SK-N-SH treated with all-trans-retinoic acid at 6 μM for 48 hours (cell line): ENCODE measurements around the gene GTPBP8.

Experiments used
- ATAC-seq: fragments of 200-7000 bp; cut with Tn5 transposase; 3 replicates; pipeline ENCODE4 v1.9.1; 2020; ENCODE audit warnings: mild to moderate bottlenecking, moderate library complexity
- ARNTL ChIP-seq: fragments of 450-650 bp; formaldehyde crosslinking; IDR thresholded peaks from 2 replicates; pipeline ENCODE4 v1.5.0; 2020; ENCODE audit warnings: low read depth, mild to moderate bottlenecking, moderate library complexity, borderline replicate concordance
- CSDC2 ChIP-seq: fragments of 250-450 bp; sonication (Bioruptor Pico); IDR thresholded peaks from 2 replicates; pipeline ENCODE4 v1.5.0; 2020; ENCODE audit warnings: mild to moderate bottlenecking, moderate library complexity
- ESRRG ChIP-seq: fragments of 250-450 bp; sonication (Bioruptor Pico); IDR thresholded peaks from 2 replicates; pipeline ENCODE4 v1.6.1; 2021; ENCODE audit warnings: mild to moderate bottlenecking
- GLIS3 ChIP-seq: fragments of 250-450 bp; sonication (Bioruptor Pico); IDR thresholded peaks from 2 replicates; pipeline ENCODE4 v1.5.0; 2020; ENCODE audit warnings: mild to moderate bottlenecking, moderate library complexity
- ISL1 ChIP-seq: fragments of 250-450 bp; sonication (Bioruptor Pico); IDR thresholded peaks from 2 replicates; pipeline ENCODE4 v2.1.2; 2022; ENCODE audit warnings: mild to moderate bottlenecking, moderate library complexity
- OSR1 ChIP-seq: fragments of 250-450 bp; sonication (Bioruptor Pico); IDR thresholded peaks from 2 replicates; pipeline ENCODE4 v1.8.0; 2022; ENCODE audit warnings: moderate library complexity, mild to moderate bottlenecking, inconsistent platforms
- POU6F1 ChIP-seq: fragments of 250-450 bp; sonication (Bioruptor Pico); IDR thresholded peaks from 2 replicates; pipeline ENCODE4 v1.8.0; 2021; ENCODE audit warnings: low read depth, mild to moderate bottlenecking, moderate library complexity, borderline replicate concordance
- RARB ChIP-seq: fragments of 250-450 bp; sonication (Bioruptor Pico); IDR thresholded peaks from 2 replicates; pipeline ENCODE4 v1.8.0; 2021; ENCODE audit warnings: mild to moderate bottlenecking, moderate library complexity
- TCF4 ChIP-seq: fragments of 250-450 bp; sonication (Bioruptor Pico); IDR thresholded peaks from 2 replicates; pipeline ENCODE4 v1.8.0; 2021; ENCODE audit warnings: mild to moderate bottlenecking, moderate library complexity, borderline replicate concordance
- TSHZ2 ChIP-seq: fragments of 250-450 bp; sonication (Bioruptor Pico); IDR thresholded peaks from 2 replicates; pipeline ENCODE4 v1.5.0; 2020; ENCODE audit warnings: mild to moderate bottlenecking, moderate library complexity
- ZC3H10 ChIP-seq: fragments of 250-450 bp; sonication (Bioruptor Pico); IDR thresholded peaks from 2 replicates; pipeline ENCODE4 v1.5.1; 2021; ENCODE audit warnings: mild to moderate bottlenecking, moderate library complexity
- ZFP3 ChIP-seq: fragments of 250-450 bp; sonication (Bioruptor Pico); IDR thresholded peaks from 2 replicates; pipeline ENCODE4 v1.5.0; 2020; ENCODE audit warnings: mild to moderate bottlenecking, moderate library complexity
- ZNF70 ChIP-seq: fragments of 450-650 bp; formaldehyde crosslinking; IDR thresholded peaks from 2 replicates; pipeline ENCODE4 v1.5.0; 2020; ENCODE audit warnings: mild to moderate bottlenecking, moderate library complexity
- ZNF8 ChIP-seq: fragments of 450-650 bp; formaldehyde crosslinking; IDR thresholded peaks from 2 replicates; pipeline ENCODE4 v1.5.0; 2020; ENCODE audit warnings: mild to moderate bottlenecking, moderate library complexity
- TF ChIP-seq, protein P1 (sequence below): fragments of 250-450 bp; sonication (Bioruptor Pico); IDR thresholded peaks from 2 replicates; pipeline ENCODE4 v1.5.1; 2021; ENCODE audit warnings: mild to moderate bottlenecking, moderate library complexity
- TF ChIP-seq, protein P2 (sequence below): fragments of 250-450 bp; sonication (Bioruptor Pico); IDR thresholded peaks from 2 replicates; pipeline ENCODE4 v1.5.1; 2020; ENCODE audit warnings: low read depth, mild to moderate bottlenecking, moderate library complexity
- TF ChIP-seq, protein P3 (sequence below): fragments of 250-450 bp; sonication (Bioruptor Pico); IDR thresholded peaks from 2 replicates; pipeline ENCODE4 v1.8.0; 2020; ENCODE audit warnings: mild to moderate bottlenecking, moderate library complexity, borderline replicate concordance

Gene GTPBP8

DNA sequence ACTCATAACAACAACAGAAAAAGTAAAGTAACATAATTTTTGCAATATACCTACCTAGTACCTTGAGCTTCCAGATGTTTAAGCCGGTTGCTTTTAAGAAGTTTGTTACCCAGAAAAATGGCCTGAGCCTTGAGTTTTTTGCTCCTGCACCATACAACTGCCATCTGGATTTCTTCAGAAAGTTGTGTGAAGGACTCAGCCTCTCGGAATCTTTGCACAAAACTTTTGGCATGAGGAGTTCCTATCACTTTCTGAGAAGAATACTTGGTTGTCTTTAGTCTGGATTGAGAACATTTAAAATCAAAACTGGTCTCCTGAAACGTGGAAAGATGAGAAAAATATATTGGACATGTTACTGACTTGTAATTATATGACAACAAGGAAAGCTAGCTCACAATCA lies 17.3 kb downstream of the GTPBP8 start:
- TF ChIP-seq ESRRG (no peak), ISL1 (CRISPR knock-in tag) (no peak), TCF4 (no peak)
- ATAC-seq: no peak

- ATAC-seq: no peak
- TF ChIP-seq CSDC2 (CRISPR knock-in tag) (no peak), POU6F1 (CRISPR knock-in tag) (no peak)
- TF ChIP-seq, protein P1, sequence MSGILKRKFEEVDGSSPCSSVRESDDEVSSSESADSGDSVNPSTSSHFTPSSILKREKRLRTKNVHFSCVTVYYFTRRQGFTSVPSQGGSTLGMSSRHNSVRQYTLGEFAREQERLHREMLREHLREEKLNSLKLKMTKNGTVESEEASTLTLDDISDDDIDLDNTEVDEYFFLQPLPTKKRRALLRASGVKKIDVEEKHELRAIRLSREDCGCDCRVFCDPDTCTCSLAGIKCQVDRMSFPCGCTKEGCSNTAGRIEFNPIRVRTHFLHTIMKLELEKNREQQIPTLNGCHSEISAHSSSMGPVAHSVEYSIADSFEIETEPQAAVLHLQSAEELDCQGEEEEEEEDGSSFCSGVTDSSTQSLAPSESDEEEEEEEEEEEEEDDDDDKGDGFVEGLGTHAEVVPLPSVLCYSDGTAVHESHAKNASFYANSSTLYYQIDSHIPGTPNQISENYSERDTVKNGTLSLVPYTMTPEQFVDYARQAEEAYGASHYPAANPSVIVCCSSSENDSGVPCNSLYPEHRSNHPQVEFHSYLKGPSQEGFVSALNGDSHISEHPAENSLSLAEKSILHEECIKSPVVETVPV: no peak
- TF ChIP-seq, all 23 proteins: peak for 0
Measured at GRCh38 chr3:113013593-113013992, 22.8 kb downstream of the GTPBP8 start.

DNA sequence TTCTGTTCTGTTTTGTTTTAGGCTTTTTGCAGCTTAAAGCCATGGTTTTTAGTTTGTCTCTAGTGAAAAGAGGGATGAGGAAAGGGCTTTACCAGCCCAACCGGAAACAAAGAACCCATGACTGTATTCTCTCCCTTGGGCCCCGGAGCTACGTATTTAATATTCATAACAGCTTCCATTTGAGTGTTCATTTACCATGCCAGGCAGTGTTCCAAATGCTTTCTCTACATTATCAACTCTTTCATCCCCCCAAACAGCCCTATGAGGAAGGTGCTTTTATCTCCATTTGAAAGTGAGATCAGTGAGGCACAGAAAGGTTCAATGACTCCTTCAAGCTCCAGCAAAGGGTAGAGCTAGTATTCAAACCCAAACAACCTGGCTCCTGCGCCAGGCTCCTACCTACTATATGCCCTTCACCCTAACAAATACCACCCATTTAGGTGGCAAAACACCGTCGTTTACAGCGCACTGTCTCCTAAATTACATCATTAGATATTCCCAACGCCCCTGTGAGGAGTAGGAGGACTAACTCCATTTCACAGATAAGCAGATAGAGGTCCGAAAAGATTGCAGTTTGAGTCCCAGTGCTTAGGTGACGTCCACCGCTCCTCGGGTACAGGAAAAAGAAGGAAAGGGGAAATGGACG lies 27.9 kb downstream of the GTPBP8 start:
- TF ChIP-seq ZNF70 (CRISPR knock-in tag): no peak
- TF ChIP-seq ZNF8 (CRISPR knock-in tag): no peak
- TF ChIP-seq ISL1 (CRISPR knock-in tag): no peak
- no peak for TF ChIP-seq TSHZ2
- TF ChIP-seq ARNTL (CRISPR knock-in tag): no peak
- TF ChIP-seq RARB: no peak
- TF ChIP-seq GLIS3 (CRISPR knock-in tag): no peak
- TF ChIP-seq ZFP3 (CRISPR knock-in tag): no peak
- TF ChIP-seq ZC3H10 (CRISPR knock-in tag): no peak
- TF ChIP-seq, protein P2, sequence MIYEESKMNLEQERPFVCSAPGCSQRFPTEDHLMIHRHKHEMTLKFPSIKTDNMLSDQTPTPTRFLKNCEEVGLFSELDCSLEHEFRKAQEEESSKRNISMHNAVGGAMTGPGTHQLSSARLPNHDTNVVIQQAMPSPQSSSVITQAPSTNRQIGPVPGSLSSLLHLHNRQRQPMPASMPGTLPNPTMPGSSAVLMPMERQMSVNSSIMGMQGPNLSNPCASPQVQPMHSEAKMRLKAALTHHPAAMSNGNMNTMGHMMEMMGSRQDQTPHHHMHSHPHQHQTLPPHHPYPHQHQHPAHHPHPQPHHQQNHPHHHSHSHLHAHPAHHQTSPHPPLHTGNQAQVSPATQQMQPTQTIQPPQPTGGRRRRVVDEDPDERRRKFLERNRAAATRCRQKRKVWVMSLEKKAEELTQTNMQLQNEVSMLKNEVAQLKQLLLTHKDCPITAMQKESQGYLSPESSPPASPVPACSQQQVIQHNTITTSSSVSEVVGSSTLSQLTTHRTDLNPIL (CRISPR knock-in tag): no peak
- no peak for TF ChIP-seq OSR1 (CRISPR knock-in tag)
- TF ChIP-seq, protein P3, sequence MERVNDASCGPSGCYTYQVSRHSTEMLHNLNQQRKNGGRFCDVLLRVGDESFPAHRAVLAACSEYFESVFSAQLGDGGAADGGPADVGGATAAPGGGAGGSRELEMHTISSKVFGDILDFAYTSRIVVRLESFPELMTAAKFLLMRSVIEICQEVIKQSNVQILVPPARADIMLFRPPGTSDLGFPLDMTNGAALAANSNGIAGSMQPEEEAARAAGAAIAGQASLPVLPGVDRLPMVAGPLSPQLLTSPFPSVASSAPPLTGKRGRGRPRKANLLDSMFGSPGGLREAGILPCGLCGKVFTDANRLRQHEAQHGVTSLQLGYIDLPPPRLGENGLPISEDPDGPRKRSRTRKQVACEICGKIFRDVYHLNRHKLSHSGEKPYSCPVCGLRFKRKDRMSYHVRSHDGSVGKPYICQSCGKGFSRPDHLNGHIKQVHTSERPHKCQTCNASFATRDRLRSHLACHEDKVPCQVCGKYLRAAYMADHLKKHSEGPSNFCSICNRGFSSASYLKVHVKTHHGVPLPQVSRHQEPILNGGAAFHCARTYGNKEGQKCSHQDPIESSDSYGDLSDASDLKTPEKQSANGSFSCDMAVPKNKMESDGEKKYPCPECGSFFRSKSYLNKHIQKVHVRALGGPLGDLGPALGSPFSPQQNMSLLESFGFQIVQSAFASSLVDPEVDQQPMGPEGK (CRISPR knock-in tag): no peak
- ATAC-seq: peak; percentile 29

DNA sequence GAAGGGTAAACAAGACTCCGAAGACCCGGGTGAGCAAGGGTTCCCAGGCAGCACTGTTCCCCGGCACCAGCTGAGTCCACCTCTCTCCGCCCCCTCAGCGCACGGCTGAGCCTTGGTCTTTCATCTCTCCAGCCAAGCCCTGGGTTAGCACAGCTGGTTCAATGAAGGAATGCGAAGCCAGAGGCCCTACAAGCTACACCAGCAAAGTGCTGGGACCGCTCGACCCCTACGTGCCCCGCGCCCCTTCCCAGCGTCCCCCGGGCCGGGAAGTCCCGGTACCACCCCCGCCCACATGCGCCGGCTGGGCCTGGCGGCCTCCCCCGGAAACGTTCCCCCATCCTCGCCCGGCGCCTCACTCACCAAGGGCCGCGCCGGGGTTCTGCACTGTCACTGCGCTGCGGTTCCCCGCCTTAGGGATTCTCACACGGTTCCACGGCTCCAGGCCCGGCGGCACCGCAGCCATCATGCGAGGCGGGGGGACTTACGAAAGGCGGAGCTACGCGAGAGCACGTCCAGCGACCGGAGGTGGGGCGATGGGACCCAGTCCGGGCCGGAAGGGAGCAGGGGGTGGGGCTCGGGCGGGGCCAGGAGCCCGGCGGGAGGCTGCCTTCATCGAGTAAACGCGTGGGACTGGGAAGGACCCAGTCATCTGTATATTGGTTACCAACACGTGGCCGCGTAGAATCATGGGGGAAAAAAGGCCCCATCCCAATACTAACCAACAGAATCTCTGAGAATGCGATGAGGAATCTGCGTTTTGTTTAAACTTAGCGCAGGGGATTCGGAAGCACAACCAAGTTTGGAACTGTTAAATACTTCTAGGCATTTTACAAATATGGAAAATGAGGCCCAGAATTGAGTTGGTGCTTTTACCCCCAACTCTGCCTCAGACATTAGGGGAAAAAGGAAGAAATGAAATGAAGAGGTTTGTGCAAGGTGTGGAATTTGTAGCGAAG lies 28.7 kb downstream of the GTPBP8 start:
- TF ChIP-seq ISL1 (CRISPR knock-in tag): no peak
- peak; percentile 56; the same call in 1 of the 2 replicates for TF ChIP-seq TSHZ2
- TF ChIP-seq CSDC2 (CRISPR knock-in tag): peak; percentile 89
- TF ChIP-seq, all 23 proteins: peak for 2
- ATAC-seq: peak; percentile 97
